HG02970 (cell line): ENCODE data around the gene CA4.
"Not testable (repeated sequence)": the region's sequence is repeated elsewhere in the genome, so short reads cannot be mapped to it uniquely, and the experiment has no call there.

Experiments used
- ATAC-seq: cut with Tn5 transposase; IDR thresholded peaks from one replicate; pipeline ENCODE4 v1.9.1; 2021; ENCODE audit warnings: mild to moderate bottlenecking, moderate library complexity, moderate number of reproducible peaks; ENCODE audit not compliant: unreplicated experiment, low FRiP score

The CA4 gene

DNA sequence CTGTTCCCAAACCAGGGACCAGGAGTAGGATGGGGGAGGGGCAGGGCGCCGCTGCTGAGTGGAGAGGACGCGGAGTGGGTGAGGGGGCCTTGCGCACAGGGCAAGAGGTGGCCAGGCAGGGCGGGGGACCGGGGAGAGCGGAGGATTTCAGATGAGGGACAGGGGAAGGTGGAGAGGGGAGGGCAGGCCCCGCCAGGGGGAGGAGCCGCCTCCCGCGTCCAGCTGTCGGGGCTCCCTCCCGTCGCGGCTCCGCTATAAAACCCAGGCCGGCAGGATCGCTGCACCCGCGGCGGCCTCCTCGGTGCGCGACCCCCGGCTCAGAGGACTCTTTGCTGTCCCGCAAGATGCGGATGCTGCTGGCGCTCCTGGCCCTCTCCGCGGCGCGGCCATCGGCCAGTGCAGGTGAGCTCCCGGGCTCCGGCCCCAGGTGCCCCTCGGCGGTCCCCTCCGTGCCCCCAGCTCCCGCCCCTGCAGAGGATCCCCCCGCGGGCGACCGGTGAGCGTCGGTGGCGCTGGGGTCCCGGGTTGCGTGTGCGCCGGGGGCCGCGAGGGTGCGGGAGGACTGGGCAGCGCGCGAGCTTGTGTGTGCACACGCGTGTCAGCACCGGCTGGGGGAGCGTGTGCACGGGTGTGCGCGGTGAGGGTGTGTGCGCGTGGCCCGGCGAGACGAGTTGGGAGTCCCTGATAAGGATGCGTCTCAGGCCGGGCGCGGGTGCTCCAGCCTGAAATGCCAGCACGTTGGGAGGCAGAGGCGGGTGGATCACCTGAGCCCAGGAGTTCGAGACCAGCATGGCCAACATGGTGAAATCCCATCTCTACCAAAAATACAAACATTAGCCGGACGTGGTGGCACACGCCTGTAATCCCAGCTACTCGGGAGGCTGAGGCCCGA, at the start of gene CA4:
Gene CA4, plus strand, starts transcription at position 283 of the 892 bp plus-strand sequence. Its CDS starts 62 bp downstream, at position 345.
- no peak for ATAC-seq

- not testable (repeated sequence) for ATAC-seq
Measured at GRCh38 chr17:60100577-60100976, 49.2 kb upstream of the CA4 start.

- ATAC-seq, result not testable (repeated sequence)
Measured at GRCh38 chr17:60102015-60102631, 47.6 kb upstream of the CA4 start.

DNA sequence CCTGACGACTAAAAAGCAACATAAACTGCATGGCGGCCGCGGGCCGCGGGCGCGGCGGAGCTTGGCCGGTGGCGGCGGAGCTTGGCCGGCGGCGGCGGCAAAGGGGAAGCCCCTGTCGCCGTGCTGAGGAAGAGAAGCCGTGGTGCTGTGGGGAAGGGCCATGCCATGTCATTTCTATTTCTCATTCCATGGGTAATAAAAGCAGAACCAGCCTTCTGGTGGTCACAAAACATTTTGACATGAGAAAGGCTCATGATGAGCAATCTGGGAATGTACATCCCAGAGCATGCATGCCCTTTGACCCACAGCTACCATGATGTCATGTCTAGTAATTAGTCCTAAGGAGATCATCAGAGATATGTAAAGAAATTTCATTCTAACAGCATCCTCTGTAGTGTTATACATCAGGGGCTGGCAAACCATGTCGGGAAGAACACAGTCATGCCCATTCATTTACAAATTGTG, 47.1 kb upstream of the CA4 start:
- ATAC-seq, result no peak

GRCh38 chr17:60103957-60104356, 45.8 kb upstream of the CA4 start:
- ATAC-seq, result no peak

DNA sequence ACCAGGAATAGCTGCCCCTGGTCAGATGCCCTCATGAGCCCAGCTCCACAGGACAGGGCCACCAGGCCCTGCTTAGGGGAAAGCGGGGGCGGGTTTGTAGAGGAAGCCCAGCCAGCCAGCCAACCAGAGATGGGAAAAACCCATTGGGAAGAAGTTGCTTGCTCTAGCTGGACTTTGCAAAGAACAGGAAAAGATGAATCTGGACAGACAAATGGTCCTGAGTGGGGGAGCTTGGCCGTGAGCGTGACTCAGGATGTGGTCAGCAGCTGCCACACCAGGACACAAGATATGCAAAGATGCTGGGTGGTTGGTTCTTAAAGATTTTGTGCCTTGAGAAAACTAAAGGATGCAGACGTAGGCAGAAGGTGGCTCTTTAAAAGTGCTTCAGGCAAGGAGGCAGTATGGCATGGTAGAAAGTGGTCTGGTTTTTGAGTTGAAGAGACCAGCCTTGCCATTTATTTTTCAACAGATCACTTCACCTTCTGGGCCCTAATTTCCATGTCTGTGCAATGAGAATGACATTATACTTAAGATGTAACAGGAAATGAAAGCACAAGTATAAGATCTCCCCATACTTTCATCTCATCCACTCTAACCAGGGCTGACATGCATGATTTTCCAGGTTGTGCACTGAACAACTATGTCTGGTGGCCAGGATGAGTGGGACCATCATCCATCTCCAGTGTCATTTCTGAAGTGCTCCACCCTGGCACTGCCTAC, 43.3 kb upstream of the CA4 start:
- ATAC-seq, result no peak

GRCh38 chr17:60107526-60108257, 42.1 kb upstream of the CA4 start:
- ATAC-seq, result no peak

- not testable (repeated sequence) for ATAC-seq
Measured at GRCh38 chr17:60108309-60108708, 41.5 kb upstream of the CA4 start.

DNA sequence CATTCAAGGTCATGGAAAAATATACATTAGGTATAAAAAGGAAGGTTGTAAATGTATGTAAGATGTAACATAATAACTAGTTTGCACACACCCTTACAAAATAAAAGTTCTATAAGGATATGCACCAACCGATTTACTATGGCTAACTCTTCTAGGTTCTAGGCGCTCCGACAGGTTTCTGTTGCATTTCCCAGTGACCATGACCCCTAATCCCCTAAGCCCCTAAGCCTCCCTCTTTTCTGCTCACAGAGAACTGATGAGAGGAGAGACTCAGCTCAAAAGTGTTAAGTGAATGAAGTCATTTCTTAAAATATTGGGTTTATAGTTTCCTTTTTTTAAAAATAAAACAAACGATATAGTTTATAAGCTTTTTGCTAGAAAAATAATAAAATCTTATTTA, 41.1 kb upstream of the CA4 start:
- no peak for ATAC-seq

DNA sequence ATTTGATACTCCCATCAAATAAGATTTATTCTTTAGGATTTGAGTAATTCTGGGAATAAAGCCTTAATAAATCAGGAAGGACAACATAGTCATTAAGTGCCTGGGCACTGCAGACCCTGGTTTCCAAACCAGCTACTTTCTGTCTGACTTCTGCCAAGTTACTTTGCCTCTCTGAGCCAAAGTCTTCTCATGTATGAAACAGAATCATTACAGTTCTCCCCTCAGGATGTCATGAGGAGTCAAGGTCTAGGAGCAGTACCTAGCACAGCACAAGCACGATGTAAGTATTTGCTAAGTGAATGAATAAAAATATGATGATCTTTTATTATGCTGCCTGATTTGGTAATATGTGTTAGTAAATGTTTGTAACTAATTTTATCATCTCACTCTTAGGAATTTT, 40.6 kb upstream of the CA4 start:
- ATAC-seq, result no peak

GRCh38 chr17:60110586-60110985, 39.2 kb upstream of the CA4 start:
- no peak for ATAC-seq

GRCh38 chr17:60111661-60112060, 38.1 kb upstream of the CA4 start:
- ATAC-seq, result not testable (repeated sequence)

GRCh38 chr17:60115364-60115763, 34.4 kb upstream of the CA4 start:
- ATAC-seq, result not testable (repeated sequence)

DNA sequence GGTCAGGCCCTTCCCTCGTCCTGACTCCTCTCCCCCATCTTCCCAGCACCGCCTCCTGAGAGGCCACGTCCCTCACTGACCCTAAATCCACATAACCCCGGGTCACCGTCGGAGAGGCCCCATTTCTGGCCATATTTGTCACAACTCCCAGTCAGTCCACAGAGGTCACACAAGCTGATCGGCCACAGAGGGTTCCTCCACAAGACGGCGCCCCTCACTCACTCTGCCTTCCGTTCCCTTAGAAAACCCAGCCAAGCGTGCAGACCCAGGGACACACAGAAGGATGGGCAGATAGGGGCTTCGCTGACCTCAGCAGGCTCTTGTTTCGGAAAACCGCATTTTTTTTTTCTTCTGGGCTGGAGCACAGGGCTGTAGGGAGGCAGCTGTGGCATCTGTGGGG, 33.6 kb upstream of the CA4 start:
- ATAC-seq, result not testable (repeated sequence)

DNA sequence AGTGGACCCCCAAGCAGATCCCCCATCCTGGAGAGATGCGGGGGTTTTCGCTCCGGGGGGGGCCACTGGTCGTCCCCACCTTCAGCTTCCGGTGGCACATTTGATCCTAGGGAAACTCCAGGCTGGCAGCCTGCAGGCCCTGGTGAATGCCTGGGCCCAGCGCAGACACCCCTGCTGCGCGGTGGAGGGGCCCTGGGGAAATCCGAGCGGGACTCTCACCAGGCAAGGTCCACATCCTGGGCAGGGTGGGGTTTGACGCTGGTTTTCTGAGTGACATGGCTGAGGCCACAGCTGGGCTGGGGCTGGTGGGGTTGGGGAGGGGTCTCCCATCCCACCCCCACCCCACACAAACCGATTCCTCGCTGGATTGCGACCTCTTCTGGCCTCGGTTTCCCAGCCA, 30.6 kb upstream of the CA4 start:
- ATAC-seq, result not testable (repeated sequence)

DNA sequence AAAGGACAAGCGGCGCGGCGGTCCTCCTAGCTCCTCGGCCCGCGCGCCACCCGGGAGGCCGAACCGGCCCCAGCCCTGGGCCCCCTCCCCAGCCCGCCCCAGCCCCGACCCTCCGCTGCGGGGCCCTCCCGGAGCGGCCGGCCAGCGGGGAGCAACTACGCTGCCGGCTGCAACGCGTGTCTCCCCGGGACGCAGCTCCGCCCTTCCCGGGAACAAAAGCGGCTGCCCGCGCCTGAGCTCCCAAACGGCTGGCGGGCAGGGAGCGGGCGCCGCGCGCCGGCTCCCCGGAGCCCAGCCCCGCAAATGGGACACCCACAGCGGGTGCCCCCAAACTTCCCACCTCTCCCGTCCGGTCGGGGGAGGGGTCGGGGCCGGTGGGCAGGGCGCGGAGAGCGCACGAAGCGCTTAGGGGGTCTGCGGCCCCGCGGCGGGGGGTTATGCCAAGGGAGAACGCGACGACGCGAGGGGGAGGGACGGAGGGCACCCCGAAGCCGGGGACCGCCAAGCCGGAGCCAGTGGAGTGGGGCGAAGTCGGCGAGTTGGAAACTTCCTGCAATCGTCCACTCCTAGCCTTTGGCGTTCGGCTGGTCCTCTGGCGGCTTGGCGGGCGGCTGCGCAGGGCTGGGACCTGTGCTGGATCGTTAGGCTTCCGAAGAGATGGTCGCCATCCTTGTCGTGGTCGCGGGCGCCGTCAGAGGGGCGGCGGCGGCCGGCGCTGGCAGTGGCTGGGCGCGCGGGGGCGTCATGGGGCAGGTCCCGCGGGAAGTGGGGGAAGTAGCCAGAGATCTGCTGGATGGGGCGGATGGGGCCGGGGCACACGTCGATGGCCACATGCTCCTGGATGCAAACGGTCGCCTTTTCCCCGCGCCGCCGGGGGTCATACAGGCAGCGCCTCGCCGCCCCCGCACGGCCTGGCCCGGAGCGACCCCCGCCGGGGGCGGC, 29.7 kb upstream of the CA4 start:
- not testable (repeated sequence) for ATAC-seq

DNA sequence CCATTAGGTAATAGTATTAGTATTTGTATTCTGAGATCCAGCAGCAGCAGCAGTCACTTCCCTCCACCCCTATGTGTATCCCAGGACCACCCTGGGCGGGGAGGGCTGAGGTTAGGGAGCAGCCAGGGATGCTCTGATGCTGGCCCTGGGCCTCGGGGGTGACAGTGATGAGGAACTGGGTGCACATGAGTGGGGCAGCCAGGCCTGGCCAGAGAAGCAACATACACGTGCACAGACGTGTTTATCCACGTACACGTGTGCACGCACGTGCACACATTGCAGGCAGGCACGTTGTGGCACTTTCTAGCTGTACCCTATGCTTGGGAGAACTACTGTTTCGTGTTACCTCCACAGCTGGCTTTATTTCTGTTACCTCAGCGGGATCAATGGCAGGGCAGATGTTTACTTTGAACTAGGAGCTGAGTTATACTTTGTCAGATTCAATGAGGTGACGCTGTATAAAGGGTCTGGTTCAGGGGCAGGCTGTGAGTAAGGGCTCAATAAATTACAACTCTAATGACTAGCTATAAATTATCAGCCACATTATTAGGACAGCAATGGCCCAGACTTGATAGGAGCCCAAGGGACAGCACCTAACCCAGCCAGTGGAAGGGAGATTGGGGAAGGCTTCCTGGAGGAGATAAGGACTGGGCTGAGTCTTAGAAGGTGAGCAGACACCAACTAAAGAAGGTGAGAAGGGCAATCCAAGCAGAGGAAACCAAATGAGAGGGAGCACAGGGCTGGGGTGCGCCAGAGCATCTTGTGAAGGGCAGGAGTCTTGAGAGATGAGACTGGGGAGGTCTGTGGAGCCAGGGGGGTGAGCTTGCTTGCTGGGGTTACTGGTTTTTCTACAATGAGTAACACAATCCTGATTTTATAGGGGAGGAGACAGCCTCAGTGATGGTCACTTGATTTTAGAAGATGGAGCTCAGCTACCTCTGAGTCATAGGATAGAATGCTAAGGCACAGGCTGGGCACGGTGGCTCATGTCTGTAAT, 22.4 kb upstream of the CA4 start:
- no peak for ATAC-seq
